Measurements from ENCODE around the gene ASB6.

The ASB6 gene

GRCh38 chr9:129675620-129676019 is 33.7 kb upstream of the ASB6 start:
- no peak for TF ChIP-seq CTCF (IDR thresholded peaks at IDR 0.05; ENCODE audit: borderline replicate concordance, control extremely low read depth, extremely low read depth, insufficient read depth, missing control alignments)
- in situ Hi-C loops (cut with MboI; ENCODE audit: low sequenced_read_pairs, unreplicated experiment) = no loop called here

GRCh38 chr9:129674229-129674628 is 32.3 kb upstream of the ASB6 start:
- in situ Hi-C loops (cut with MboI; ENCODE audit: low sequenced_read_pairs, unreplicated experiment) = no loop called here
- no peak for DNase-seq (ENCODE audit: low spot score)
- no peak for TF ChIP-seq CTCF (IDR thresholded peaks at IDR 0.05; ENCODE audit: borderline replicate concordance, control extremely low read depth, extremely low read depth, insufficient read depth, missing control alignments)

More at GRCh38 chr9:129675620-129676019, 33.7 kb upstream of the ASB6 start:
- no peak for DNase-seq (ENCODE audit: low spot score)

- no peak for TF ChIP-seq CTCF (IDR thresholded peaks at IDR 0.05; ENCODE audit: borderline replicate concordance, control extremely low read depth, extremely low read depth, insufficient read depth, missing control alignments)
- no peak for DNase-seq (ENCODE audit: low spot score)
- in situ Hi-C loops (cut with MboI; ENCODE audit: low sequenced_read_pairs, unreplicated experiment) = no loop called here
Measured at GRCh38 chr9:129673602-129674001, 31.7 kb upstream of the ASB6 start.

- no peak for DNase-seq (ENCODE audit: low spot score)
- TF ChIP-seq CTCF (IDR thresholded peaks at IDR 0.05; ENCODE audit: borderline replicate concordance, control extremely low read depth, extremely low read depth, insufficient read depth, missing control alignments) = no peak
- in situ Hi-C loops (cut with MboI; ENCODE audit: low sequenced_read_pairs, unreplicated experiment) = no loop called here
Measured at GRCh38 chr9:129672702-129673101, 30.8 kb upstream of the ASB6 start.

- in situ Hi-C loops (cut with MboI; ENCODE audit: low sequenced_read_pairs, unreplicated experiment) = no loop called here
- no peak for DNase-seq (ENCODE audit: low spot score)
- TF ChIP-seq CTCF (IDR thresholded peaks at IDR 0.05; ENCODE audit: borderline replicate concordance, control extremely low read depth, extremely low read depth, insufficient read depth, missing control alignments) = no peak
Measured at GRCh38 chr9:129671519-129671918, 29.6 kb upstream of the ASB6 start.

- in situ Hi-C loops (cut with MboI; ENCODE audit: low sequenced_read_pairs, unreplicated experiment) = no loop called here
- no peak for DNase-seq (ENCODE audit: low spot score)
- no peak for TF ChIP-seq CTCF (IDR thresholded peaks at IDR 0.05; ENCODE audit: borderline replicate concordance, control extremely low read depth, extremely low read depth, insufficient read depth, missing control alignments)
Measured at GRCh38 chr9:129671065-129671464, 29.1 kb upstream of the ASB6 start.

- in situ Hi-C loops (cut with MboI; ENCODE audit: low sequenced_read_pairs, unreplicated experiment) = no loop called here
- no peak for TF ChIP-seq CTCF (IDR thresholded peaks at IDR 0.05; ENCODE audit: borderline replicate concordance, control extremely low read depth, extremely low read depth, insufficient read depth, missing control alignments)
- no peak for DNase-seq (ENCODE audit: low spot score)
Measured at GRCh38 chr9:129669946-129670345, 28.0 kb upstream of the ASB6 start.

All from GM13976 (cell line).